GM18907 (cell line): ENCODE data around the gene UBE2C.
"Not testable (repeated sequence)": the region's sequence is repeated elsewhere in the genome, so short reads cannot be mapped to it uniquely, and the experiment has no call there.

Experiments
- ATAC-seq: cut with Tn5 transposase; IDR thresholded peaks from one replicate; pipeline ENCODE4 v1.9.1; 2021; ENCODE audit warnings: mild to moderate bottlenecking, moderate library complexity; ENCODE audit not compliant: unreplicated experiment

UBE2C gene

GRCh38 chr20:45797510-45797909, 14.9 kb upstream of the UBE2C start:
- not testable (repeated sequence) for ATAC-seq

DNA sequence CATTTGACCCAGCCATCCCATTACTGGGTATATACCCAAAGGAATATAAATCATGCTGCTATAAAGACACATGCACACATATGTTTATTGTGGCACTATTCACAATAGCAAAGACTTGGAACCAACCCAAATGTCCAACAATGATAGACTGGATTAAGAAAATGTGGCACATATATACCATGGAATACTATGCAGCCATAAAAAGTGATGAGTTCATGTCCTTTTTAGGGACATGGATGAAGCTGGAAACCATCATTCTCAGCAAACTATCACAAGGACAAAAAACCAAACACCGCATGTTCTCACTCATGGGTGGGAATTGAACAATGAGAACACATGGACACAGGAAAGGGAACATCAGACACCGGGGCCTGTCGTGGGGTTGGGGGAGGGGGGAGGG, 14.5 kb upstream of the UBE2C start:
- not testable (repeated sequence) for ATAC-seq

DNA sequence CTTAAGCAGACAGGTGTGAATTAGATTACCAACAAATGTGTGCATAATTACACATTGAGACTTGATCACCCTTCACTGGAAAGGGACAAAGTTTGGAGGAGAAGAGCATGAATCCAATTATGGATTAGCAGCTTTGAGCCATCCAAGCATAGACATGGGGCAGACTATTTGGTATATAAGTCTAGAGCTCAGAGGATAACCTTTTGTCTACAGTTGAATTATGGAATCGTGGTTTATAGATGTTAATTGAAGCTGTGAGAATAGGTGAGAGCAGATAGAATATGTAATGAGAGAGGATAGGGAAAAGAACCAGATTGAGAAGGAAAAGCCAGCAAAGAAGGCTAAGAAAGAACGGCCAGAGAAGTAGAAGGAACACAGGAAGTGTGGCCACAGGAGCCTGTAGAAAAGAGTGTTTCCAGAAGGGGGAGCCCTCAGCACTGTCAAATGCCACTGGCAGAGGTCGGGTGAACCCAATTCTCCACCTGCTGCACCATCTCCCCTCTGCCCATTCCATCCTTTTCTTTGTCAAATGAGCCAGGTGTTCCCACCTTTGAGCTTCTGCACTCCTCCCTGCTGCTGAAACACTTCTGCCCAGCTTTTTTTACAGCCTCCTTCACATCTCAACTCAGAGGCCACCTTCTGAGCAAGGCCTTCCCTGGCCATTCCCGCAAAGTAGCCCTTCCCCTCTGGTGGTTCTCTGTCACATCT, 13.4 kb upstream of the UBE2C start:
- no peak for ATAC-seq

DNA sequence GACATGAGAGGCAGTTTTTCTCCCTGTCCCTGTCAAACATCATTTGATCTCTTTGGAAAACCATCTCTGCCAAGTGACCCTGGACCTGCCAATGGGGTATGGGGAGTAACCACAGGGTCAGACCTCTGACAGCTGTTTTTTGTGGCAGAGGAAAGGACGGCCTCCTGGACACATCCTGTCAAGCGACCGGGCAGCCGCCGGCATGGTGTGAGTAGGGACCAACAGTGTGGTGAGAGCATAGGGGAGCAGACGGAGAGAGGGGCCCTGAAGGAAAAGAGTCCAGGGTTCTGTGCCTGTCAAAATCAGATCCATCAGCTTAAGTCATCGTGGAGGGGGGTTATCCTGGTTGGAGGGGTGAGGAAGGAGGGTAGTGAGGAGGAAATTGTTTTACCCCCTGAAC, 10.6 kb upstream of the UBE2C start:
- no peak for ATAC-seq

GRCh38 chr20:45810191-45810970, 2.1 kb upstream of the UBE2C start:
- ATAC-seq = no peak

- peak; percentile 7 for ATAC-seq
These were observed 529 bp downstream of the UBE2C start for GRCh38 chr20:45813006-45813340.

GRCh38 chr20:45813489-45813888, 1.0 kb downstream of the UBE2C start:
- ATAC-seq = no peak

GRCh38 chr20:45814314-45814713, 1.9 kb downstream of the UBE2C start:
- ATAC-seq = no peak

DNA sequence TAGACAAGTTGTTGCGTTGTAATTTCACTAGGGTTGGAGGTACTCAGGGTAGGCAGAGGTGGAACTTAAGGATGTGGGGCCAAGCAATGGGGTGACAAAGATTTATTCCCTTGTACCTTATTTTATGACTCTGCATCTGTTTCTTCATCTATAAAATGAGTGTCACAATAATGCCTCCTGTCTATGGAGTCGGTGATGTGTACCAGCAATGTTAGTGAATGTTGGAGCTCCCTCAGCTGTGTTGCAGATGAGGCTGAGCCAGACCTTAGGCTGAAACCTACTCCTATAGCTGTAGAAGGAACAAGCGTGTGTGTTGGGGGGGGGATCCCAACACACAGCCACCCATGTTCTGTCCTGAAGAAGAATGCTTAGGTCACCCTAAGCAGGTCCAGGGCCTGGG, 4.5 kb downstream of the UBE2C start:
- no peak for ATAC-seq

GRCh38 chr20:45817376-45818194, 5.1 kb downstream of the UBE2C start:
- no peak for ATAC-seq

DNA sequence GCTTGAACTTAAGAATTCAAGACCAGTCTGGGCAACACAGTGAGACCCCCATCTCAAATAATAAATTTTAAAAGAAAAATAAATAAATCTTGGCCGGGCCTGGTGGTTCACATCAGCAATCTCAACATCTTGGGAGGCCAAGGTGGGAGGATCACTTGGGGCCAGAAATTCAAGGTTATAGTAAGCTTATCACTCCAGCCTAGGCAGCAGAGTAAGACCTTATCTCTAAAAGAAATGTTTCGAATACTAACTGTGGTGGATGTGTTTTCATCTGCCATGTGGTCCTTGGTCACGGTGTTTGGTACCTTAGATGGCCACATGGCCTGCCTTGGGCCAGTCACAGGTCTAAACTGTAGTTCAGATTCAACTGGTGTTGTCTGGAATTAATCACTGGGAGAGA, 5.8 kb downstream of the UBE2C start:
- no peak for ATAC-seq

DNA sequence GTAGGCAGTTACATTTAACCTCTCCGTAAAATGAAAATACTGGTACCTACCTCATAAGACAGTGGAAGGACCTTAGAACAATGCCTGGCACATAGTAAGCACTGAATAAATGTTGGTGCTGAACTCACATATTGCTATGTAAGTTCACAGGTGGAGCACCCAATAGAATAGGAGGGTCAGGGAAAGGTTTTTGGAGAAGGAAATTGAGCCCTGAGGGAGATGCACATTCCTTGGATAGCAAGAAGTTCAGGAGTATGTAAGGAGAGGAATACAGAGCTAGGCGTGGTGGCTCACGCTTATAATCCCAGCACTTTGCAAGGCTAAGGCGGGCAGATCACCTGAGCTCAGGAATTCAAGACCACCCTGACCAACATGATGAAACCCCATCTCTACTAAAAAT, 7.0 kb downstream of the UBE2C start:
- ATAC-seq = no peak

DNA sequence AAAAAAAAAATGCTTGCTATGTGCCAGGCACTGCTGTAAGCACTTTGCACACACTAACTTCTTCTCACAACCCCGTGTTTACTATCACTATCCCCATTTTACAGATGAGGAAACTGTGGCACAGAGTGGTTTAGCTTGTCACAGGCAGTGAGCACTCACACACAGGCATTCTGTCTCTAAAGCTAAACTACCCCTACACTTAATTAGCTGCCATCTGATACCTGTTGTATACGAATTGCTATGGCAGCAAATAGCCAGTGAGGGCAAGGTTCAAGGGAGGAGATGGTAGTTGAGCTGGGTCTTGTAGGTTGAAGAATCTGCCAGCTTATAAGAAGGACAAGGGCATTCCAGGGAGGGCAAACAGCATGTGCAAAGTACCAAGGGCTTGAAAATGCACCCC, 9.5 kb downstream of the UBE2C start:
- no peak for ATAC-seq

DNA sequence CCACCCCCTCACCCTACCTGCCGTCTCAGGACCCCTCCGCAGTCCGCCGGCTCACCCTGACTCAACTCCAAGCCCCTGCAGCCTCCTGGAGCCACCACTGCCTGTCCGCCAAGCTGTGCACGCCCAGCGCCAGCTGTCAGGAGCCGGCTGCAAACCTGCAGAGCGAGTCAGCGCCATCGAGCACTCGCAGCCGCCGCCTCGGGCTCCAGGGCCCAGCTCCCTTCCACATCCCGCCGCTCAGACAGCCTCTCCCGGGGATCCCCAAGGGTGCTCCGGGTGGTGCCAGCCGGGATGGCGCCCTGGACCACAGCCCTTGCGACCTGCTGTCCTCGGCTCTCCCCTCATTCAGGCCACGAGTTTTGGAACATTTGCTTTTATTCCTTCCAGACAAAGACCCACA, 10.4 kb downstream of the UBE2C start:
- no peak for ATAC-seq

DNA sequence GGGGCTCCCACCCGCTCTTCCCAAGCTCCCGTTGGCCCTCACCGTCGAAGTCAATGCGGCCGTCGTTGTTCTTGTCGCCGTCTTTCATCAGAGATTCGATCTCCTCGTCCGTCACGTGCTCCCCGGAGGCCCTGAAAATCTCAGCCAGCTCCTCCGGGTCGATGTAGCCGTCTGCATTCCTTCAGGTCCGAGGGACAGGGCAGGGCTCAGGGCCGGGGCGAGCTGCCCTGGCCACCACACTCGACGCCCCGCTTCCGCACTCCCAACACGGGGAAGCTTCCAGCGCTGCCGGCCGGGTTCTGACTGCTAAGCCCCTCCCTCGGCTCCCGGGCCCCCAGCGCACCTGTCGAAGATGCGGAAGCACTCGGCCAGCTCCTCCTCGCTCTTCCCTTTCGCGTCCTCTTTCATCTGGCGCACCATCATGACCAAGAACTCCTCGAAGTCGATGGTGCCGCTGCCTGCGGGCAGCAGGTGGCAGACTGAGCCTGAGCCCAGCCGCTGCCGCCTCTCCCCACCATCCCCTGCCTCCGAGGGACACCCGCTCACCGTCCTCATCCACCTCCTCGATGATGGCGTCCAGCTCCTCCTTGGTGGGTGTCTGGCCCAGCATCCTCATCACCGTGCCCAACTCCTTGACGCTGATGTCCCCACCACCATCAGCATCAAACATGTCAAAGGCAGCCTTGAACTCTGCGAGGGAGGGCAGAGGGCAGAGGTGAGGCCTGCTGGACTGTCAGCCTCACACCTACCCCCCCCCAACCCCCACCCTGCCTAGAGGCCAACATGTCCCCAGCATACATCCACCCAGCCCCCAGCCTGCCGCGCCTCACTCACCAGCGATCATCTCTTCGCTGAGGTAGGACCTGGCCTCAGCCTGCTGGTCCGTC, 11.7 kb downstream of the UBE2C start:
- ATAC-seq = no peak

DNA sequence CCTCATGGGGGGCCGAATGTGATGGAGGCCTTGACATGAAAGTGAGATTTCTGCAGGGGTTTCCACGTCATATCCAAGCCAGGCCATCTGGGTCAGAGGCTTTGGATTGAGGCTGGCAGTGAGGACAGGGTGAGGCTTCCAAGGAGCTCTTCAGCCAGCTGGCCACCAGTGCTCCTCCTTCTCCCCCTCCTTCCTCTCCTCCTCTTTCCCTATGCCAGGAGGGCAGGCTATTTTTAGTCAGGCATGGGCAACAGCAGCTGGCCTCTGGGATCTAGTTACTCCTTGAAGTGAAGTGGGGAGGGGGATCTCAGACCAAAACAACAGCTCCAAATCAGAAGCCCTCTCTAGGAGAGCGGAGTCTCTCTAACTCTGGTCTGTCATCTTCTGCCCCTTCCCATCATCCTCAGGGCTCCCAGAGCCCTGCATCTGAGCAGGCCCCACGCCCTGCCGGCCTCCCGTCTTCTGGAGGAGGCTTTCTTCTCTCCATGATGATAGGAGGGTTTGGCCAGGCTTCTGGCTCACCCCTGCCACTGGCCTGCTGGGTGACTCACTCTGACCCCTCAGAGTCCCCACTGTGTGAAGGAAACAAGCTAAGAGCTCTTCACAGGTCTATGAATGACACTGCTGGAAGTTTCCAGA, 14.1 kb downstream of the UBE2C start:
- ATAC-seq = no peak

- ATAC-seq = no peak
These were observed 14.7 kb downstream of the UBE2C start, which contains the start of gene TNNC2 for GRCh38 chr20:45827030-45827652. Gene TNNC2, minus strand, starts transcription at chr20:45827312. Its CDS starts 64 bp downstream, at chr20:45827248.

DNA sequence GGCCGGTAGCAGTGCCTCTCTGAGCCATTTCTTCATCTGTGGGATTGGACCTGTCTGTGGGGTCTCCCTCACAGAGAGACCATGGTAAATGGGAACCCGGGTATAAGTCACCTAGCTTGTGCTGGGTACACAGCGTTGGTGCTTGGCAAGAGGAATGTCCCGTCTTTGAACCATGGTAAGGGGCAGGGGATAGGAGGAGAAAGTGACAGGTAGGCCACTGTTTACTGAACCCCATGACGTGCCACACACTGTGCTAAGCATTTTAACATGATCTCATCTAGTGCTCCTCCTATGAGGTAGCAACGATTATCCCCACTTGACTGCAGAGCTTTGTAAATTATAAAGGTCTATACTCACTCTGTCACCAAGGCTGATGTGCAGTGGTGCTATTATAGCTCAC, 15.3 kb downstream of the UBE2C start:
- no peak for ATAC-seq

DNA sequence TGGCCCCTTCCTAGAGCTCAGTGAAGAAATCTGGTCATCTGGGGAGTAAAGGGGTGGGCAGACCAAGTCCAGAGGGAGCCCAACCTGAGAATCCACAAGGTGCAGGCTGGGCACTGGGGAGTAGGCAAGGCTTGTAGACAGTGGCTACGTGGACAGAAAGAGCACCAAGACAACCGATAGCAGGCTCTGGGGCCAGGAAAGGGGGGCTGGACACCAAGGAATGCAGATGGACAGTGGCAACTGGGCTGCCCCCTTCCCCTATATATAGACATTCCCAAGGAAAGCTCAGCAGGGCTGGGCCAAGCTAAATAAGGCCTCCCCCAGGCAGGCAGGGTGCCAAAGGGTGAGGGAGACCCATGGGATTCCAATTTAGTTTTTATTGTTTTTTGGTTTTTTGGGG, 16.1 kb downstream of the UBE2C start:
- ATAC-seq = no peak

DNA sequence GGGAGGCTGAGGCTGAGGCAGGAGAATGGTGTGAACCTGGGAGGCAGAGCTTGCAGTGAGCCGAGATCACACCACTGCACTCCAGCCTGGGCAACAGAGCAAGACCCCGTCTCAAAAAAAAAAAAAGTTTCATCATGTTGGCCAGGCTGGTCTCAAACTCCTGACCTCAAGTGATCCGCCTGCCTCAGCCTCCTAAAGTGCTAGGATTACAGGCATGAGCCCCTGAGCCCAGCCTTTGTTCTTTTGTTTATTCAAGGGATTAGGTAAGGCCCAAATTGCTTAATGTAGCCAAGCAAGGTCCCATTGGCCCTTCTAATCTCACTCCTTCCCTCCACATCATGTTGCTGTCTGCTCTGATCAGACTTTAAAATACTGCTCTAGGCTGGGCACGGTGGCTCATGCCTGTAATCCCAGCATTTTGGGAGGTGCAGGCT, 17.2 kb downstream of the UBE2C start:
- not testable (repeated sequence) for ATAC-seq
